ENCODE results near the gene COX10.
"Not testable (repeated sequence)": the region's sequence is repeated elsewhere in the genome, so short reads cannot be mapped to it uniquely, and the experiment has no call there.

Gene COX10

DNA sequence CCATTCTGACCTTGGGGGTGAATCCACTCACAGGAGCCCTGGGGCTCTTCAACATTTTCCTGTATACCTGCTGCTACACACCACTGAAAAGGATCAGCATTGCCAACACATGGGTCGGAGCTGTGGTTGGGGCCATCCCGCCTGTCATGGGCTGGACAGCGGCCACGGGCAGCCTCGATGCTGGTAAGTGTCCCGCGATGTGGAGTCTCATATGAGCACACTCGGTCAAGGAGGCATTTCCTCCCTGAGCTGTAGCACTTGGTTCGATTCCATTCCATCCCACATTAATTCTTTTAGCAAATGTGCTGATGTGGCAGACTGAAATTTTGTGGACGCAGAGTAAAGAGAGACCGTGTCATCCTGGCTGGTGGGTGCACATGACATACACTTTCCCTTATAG, 122.7 kb downstream of the COX10 start:
- not testable (repeated sequence) for H3K4me3 ChIP-seq (ENCODE audit: low read depth, low read length); DNase-seq; H3K36me3 ChIP-seq; H3K4me1 ChIP-seq; H3K9me3 ChIP-seq; H3K27me3 ChIP-seq

GRCh38 chr17:14192636-14193344, 123.5 kb downstream of the COX10 start:
- not testable (repeated sequence) for H3K9me3 ChIP-seq; H3K36me3 ChIP-seq; H3K4me3 ChIP-seq (ENCODE audit: low read depth, low read length); H3K27me3 ChIP-seq; H3K4me1 ChIP-seq; DNase-seq

- DNase-seq: no peak
- Histone ChIP-seq H3K4me3 (ENCODE audit: low read depth, low read length) (no peak overlapping the region), H3K9me3 (no peaks in the 10 kb centered on the region), H3K4me1 (no peaks in the 10 kb centered on the region; the same call in 1 of the 2 replicates), H3K27me3 (no peaks in the 10 kb centered on the region), H3K36me3 (no peaks in the 10 kb centered on the region)
- TF ChIP-seq, protein P1, sequence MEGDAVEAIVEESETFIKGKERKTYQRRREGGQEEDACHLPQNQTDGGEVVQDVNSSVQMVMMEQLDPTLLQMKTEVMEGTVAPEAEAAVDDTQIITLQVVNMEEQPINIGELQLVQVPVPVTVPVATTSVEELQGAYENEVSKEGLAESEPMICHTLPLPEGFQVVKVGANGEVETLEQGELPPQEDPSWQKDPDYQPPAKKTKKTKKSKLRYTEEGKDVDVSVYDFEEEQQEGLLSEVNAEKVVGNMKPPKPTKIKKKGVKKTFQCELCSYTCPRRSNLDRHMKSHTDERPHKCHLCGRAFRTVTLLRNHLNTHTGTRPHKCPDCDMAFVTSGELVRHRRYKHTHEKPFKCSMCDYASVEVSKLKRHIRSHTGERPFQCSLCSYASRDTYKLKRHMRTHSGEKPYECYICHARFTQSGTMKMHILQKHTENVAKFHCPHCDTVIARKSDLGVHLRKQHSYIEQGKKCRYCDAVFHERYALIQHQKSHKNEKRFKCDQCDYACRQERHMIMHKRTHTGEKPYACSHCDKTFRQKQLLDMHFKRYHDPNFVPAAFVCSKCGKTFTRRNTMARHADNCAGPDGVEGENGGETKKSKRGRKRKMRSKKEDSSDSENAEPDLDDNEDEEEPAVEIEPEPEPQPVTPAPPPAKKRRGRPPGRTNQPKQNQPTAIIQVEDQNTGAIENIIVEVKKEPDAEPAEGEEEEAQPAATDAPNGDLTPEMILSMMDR (IDR thresholded peaks at IDR 0.05; ENCODE audit: low read depth, low read length): peak; percentile 30
Observed at GRCh38 chr17:14196377-14196997, 127.2 kb downstream of the COX10 start.

GRCh38 chr17:14197057-14197456, 127.8 kb downstream of the COX10 start:
- H3K4me1 ChIP-seq: no peaks in the 10 kb centered on the region; the same call in 1 of the 2 replicates
- no peaks in the 10 kb centered on the region for H3K36me3 ChIP-seq
- no peaks in the 10 kb centered on the region for H3K9me3 ChIP-seq
- DNase-seq: no peak
- TF ChIP-seq, protein P1 (IDR thresholded peaks at IDR 0.05; ENCODE audit: low read depth, low read length): no peak
- no peaks in the 10 kb centered on the region for H3K27me3 ChIP-seq
- no peak overlapping the region for H3K4me3 ChIP-seq (ENCODE audit: low read depth, low read length)

GRCh38 chr17:14197586-14197985, 128.3 kb downstream of the COX10 start:
- Histone ChIP-seq H3K27me3 (no peaks in the 10 kb centered on the region), H3K4me1 (no peaks in the 10 kb centered on the region; the same call in 1 of the 2 replicates), H3K9me3 (no peaks in the 10 kb centered on the region), H3K4me3 (ENCODE audit: low read depth, low read length) (no peak overlapping the region), H3K36me3 (no peaks in the 10 kb centered on the region)
- DNase-seq: no peak
- TF ChIP-seq, protein P1 (IDR thresholded peaks at IDR 0.05; ENCODE audit: low read depth, low read length): no peak

- TF ChIP-seq, protein P1 (IDR thresholded peaks at IDR 0.05; ENCODE audit: low read depth, low read length): 0 out of 2 replicates have a peak, but pooled peaks have one; percentile 11
- Histone ChIP-seq H3K4me3 (ENCODE audit: low read depth, low read length) (no peak overlapping the region), H3K27me3 (no peaks in the 10 kb centered on the region), H3K9me3 (no peaks in the 10 kb centered on the region), H3K4me1 (no peaks in the 10 kb centered on the region; the same call in 1 of the 2 replicates), H3K36me3 (no peaks in the 10 kb centered on the region)
- peak; percentile 59 for DNase-seq
Observed at GRCh38 chr17:14198013-14198412, 128.7 kb downstream of the COX10 start.

GRCh38 chr17:14198575-14198974, 129.3 kb downstream of the COX10 start:
- Histone ChIP-seq H3K9me3 (no peaks in the 10 kb centered on the region), H3K36me3 (no peaks in the 10 kb centered on the region), H3K4me3 (ENCODE audit: low read depth, low read length) (no peak overlapping the region), H3K4me1 (no peaks in the 10 kb centered on the region; the same call in 1 of the 2 replicates), H3K27me3 (no peaks in the 10 kb centered on the region)
- no peak for DNase-seq
- TF ChIP-seq, protein P1 (IDR thresholded peaks at IDR 0.05; ENCODE audit: low read depth, low read length): no peak

All from BE2C (cell line).